GM18498 (cell line): ENCODE results near the gene MVB12A.

Experiments
- ATAC-seq: cut with Tn5 transposase; IDR thresholded peaks from one replicate; pipeline ENCODE4 v1.9.1; 2021; ENCODE audit warnings: mild to moderate bottlenecking, moderate library complexity; ENCODE audit not compliant: unreplicated experiment

The MVB12A gene

DNA sequence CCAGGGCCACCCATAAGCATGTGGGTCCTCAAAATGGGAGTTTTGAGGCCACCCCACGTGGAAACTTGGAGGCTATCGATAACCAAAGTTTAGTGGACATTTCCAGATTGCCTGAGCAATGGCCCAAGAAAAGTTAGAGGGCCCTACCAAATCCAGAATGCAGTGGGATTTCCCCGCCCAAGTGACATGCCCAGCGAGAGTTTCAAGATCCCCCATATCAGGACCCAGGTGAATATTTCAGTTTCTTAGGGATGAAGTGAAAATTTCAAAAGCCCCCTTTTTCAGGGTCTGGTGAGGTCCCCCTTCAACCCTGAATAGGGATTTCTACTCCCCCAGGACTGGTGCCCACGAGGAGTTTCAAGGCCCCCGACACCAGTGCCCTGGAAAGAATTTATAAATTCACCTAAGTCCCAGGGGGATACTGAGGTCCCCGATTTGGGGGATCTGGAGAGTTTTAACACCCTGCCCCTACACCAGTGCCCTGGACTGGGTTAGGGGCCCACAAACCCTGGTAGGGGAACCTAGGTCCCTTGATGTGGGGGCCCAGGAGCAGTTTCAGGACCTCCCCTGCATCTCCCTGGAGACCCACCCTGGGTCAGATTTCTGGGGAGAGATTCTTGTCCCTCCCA is 15.1 kb upstream of the MVB12A start:
- ATAC-seq: peak; percentile 16

DNA sequence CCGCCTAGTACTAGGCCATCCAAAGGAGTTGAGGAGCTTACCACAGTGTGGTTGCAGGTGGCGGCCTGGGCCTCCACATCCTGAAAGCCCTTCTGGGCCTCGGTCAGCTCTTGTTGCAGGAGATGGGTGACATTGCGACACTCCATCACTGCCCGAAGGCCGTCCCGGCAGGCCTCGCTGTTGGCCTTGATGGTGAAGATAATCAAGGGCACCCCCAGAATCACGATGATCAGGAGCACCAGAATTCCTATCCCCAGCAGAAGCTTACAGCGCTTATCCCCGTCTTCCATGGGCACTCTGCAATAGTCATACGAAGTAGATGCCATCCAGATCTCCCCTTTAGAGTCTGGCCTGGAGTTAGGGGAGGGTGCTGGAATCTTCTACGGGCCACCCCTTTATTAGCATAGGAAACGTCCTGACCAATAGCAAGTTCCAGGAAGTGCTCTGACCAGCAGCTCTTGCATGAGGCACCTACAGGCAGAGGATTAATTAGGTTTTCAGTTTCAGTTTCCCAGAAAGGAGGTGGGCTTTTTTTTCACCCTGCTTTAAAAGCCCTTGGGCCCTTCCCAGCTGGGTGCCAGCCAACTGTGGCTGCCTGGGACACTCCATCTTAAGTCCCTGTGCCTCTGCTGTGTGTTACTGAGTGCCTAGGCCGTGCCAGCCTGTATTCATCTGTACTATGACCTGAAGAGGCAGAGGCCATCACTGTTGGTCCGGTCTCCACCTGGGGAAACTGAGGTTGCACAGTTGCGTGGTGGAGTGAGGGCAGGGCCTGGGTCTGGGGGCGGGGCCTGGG is 14.4 kb upstream of the MVB12A start, which contains the start of gene BST2:
Gene BST2 (minus strand): TSS at position 381 of the 796 bp plus-strand sequence. CDS start 55 bp downstream, at position 326.
- peak; percentile 81 for ATAC-seq

DNA sequence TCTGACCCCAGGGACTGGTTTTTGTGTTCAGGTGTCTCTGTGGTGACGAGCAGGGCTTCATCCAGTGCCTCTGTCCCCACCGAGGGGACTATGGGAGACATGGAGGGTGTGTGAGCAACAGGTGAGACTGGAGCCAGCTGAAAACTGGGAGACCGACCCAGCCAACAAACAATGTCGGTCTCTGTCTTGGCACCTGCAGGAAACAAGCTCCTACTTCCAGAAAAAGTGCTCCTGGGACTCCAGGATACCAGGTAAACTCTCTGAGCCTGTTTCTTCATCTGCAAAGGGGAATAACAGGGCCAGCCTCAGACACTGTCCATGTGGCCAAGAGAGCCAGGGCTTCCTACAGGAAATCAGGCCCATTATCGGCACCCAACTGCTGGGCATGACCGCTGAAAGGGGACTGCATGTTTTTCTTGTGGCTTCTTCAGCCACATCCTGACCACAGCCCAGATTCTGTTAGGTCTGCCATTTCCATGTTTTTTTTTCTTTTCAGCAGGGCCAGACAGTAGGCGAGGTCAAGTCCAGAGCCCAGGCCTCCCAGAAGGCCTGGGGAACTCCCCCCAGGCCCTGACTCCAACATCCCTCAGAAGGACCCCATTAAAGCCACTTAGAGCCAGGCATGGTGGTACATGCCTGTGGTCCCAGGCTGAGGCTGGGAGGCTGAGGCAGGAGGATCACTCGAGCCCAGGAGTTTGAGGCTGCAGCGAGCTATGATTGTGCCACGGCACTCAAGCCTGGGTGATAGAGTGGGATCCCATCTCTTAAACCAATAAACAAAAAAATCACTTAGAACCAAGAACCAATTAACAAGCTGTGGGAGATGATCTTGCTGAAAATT is 13.6 kb upstream of the MVB12A start:
- peak; percentile 13 for ATAC-seq

DNA sequence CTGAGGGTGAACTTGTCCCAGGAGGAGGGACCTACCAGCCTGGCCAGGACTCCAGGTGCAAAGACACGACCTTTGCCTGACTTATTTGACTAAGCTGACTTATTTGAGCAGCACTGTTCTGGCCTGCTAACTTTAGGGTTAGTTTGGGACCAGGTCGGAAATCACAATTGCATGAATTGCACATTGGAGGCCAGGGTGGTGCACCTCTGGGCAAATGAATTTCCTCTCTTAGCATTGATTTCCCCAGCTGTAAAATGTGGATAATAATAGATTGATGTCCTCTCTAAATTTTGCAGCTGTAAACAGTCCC is 13.0 kb upstream of the MVB12A start:
- peak; percentile 16 for ATAC-seq

DNA sequence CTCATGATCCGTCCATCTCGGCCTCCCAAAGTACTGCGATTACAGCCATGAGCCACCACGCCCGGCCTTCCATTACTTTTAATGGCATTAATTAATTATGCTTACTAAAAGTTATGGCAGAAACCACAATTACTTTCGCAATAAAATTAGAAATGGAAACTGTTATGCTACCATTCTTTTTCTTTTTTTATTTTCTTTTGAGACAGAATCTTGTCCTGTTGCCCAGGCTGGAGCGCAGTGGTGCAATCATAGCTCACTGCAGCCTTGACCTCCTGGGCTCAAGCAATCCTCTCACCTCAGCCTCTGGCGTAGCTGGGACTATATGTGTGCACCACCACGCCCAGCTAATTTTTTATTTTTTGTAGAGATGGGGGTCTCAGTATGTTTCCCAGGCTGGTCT is 9.9 kb upstream of the MVB12A start:
- no peak for ATAC-seq

DNA sequence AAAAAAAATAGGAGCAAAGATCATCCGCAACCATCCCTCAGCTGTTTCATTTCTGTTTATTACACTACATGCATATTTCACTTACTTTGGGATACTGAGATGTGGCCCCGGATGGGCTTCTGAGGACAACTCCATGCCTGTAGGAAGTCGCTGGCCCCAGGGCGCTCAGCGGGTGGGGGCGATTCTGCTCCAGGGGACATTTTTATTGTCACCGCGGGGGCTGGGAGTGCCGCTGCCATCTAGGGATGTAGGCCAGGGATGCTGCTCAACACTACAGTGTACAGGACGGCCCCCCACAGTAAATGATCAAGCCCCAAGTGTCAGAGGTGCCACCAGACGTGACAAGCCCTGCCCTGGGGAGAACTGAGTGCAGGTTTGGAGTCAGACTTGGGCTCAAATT is 8.0 kb upstream of the MVB12A start:
- ATAC-seq: no peak

DNA sequence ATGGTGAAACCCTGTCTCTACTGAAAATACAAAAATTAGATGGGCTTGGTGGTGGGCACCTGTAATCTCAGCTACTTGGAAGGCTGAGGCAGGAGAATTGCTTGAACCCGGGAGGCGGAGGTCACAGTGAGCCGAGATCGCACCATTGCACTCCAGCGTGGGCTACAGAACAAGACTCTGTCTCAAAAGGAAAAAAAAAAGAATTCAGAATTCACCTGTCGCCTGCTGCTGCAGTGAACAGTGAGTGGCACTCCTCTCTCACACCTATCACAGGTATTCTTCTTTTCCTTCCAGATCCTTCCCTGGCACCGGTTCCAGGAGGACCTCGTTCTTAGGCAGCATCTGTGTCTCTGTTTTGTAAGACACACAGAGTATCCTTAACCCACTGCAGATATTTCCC is 5.8 kb upstream of the MVB12A start:
- no peak for ATAC-seq

DNA sequence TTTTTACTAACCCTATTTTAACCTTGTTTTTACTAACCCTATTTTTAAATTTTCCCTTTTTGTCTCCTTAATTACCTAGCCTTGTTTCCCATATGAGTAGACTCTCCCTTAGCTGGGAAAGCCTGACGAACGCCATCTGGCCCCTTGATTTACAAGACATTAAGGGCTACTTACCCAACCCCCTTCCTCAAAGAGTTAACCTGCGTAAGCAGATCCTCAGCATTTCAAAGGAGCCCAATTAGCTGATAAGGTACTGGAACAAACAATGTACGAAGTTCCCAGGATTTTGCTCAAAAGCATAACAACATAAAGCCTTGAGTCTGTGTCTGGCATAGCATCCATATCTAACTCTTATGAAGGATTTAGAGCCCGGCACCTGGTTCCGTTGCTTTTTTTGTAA is 4.7 kb upstream of the MVB12A start:
- no peak for ATAC-seq

DNA sequence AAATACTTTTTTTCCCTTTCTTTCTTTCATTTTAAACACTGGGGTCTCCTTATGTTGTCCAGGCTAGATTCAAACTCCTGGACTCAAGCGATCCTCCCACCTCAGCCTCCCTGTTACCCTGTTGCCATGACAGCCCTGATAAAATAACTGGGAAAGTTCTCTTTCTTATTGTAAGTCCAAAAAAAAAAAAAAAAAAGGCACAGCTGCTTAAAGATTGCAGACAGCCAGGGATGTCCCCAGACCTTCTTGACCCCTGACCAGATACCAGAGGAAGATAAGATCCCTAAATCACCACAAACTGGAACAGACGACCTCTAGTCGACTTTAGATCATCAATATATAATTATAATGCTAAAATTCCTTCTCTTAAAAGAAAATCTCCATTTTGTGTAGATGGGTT is 1.1 kb upstream of the MVB12A start:
- ATAC-seq: no peak

DNA sequence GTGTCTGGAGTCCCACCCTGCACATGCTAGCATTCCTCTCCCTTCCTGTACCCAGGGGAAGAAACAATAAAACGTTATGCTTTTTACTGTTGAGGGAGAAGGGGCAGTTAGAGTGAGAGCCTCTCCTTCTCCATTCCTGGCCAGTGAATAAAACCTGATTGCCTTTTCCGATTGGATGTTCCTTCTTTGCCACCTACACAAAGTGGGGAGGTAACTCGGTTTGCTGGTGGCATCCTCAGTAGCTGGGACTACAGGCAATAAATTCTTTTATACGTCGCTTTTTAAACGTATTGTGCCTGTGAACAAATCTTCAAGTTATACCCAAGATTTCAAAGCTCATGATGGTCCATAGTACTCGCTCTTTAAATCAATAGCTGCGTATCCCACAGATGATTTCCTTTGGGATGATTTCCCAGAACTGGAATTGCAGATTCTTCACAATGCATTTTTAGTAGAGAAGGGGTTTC is 660 bp upstream of the MVB12A start:
- no peak for ATAC-seq

DNA sequence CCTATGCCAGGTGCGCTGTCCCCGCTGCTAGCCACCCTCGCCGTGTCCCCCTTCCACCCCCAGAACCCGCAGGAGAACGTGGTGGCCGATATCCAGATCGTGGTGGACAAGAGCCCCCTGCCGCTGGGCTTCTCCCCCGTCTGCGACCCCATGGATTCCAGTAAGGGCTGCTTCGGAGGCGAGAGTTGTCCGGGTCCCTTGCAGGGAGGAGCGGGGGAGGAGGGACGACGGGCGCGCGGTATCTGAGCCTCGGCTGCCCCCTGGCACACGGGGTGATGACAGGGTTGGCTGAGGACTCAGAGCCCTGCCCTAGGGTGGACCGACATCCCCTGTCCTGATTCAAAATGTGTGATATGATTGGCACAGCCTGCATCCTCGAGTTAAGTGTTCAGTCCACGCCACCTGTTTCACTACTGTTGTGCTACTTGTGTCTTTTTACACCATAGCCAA is 653 bp downstream of the MVB12A start:
- ATAC-seq: peak; percentile 21

DNA sequence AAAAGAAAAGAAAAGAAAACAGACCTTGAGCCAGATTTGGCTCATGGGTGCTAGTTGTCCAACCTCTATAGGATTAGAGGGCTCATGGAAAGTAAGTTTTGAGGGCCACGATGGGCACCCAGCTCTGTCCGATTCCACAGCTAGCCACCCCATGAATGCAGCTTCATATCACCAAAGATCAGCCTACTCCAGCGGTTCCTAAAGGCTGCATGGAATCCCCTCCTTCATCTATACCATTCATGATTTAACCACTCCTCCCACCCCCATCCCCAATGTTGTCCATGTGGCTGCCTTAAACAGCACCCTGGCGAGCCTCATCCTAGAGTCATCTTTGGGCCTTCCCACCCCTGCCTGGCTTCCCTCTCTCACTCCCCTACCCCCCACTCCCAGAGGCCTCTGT is 2.1 kb downstream of the MVB12A start:
- no peak for ATAC-seq

DNA sequence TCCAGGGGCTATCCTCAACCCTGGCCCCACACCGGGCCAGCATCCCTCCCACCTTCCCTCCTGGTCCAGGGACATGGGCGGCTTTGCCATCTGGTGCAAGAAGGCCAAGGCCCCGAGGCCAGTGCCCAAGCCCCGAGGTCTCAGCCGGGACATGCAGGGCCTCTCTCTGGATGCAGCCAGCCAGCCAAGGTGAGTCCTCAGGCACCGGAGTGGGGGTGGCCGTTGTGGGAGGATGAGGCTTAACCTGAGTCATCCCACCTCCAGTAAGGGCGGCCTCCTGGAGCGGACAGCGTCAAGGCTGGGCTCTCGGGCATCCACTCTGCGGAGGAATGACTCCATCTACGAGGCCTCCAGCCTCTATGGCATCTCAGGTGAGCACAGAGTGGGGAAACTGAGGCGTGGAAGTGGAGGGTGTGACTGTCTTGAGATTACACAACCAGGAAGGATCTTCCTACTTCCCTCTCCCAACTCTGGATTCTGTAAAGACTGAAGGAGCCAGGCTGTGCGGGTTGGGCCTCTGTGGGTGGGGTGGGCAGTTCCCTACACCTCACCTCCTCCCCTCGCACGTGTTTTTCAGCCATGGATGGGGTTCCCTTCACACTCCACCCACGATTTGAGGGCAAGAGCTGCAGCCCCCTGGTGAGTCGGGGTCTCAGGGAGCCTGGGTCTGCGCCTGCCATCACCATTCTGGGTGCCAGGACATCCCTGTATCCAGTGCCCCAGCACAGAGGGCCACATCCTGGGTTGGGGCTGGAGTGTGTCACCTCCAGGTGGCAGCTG is 3.8 kb downstream of the MVB12A start:
- ATAC-seq: no peak

DNA sequence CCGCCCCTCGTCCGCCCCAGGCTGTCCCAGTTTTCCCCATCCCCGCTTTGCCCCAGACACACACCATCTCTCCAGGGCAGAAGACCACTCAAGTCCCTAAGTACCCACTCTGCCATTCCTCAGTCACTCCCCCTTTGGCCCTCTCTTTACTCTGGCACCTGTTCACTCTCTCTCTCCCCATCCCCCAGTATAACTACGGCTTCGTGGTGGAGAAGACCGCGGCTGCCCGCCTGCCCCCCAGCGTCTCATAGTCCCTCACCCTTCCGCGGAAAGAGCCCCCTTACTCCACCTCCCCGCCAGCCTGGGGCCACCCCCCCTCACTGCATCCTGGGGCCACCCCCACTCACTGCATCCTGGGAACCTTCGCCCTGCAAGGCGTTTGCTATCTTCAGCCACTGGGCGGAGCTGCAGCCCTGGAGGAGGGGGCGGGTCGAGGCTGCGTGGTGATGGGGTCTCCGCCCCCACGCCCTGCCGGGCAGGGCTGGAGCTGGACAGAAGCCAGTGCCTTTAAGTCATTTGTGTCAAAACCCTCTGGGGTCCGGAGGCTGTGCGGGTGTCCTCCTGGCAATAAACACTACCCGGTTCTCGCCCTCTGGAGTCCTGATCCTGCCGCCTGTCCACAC is 5.0 kb downstream of the MVB12A start:
- ATAC-seq: no peak

DNA sequence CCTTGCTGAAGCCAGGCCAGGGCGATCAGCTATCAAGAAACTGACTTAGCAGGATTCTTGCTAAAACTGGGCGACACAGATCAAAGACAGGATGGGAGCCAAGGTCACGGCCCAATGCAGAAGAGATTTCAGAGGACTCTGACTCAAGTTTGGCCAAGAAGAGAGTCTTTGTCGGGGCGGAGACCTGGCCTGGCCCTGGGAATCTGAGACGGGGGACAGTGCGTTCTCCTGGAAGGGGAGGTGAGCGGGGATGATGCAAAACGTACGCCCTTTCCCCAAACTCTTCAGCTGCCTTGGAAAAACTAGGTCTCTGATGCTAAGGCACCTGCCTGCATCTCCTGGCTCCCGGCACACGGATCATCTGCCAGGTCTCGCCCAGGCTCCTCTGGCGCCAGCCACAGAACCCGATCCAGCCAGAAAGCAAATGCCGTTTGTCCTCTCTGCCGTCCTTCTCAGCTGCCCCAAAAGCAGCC is 9.8 kb downstream of the MVB12A start:
- no peak for ATAC-seq

DNA sequence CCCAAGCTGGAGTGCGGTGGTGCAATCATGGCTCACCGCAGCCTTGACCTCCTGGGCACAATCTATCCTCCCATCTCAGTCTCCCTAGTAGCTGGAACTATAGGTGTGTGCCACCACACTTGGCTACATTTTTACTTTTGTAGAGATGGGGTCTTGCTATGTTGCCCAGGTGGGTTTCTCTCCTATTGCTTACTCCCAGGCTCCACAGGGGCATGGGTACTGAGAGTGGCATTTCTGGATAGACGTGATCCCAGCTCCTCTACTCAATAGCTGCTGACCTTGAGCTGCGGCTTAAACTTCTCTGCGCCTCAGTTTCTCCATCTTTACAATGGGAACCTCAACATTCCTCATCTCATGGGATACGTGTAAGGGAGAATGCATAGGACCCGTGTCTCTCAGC is 11.6 kb downstream of the MVB12A start:
- no peak for ATAC-seq

DNA sequence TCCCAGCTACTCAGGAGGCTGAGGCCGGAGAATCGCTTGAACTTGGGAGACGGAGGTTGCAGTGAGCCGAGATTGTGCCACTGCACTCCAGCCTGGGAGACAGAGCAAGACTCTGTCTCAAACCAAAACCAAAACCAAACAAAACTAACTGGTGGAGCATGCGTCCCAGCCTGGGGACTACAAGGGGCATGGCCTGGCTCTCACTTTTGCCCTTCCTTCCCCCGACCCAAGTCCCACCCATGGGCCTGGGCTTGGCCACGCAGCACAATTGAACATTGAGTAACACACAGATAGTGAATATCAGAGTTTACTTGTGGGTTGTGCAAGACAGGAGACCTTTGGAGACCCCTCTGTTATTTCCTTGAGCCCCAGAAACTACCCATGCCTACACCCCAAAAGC is 15.4 kb downstream of the MVB12A start:
- ATAC-seq: no peak

DNA sequence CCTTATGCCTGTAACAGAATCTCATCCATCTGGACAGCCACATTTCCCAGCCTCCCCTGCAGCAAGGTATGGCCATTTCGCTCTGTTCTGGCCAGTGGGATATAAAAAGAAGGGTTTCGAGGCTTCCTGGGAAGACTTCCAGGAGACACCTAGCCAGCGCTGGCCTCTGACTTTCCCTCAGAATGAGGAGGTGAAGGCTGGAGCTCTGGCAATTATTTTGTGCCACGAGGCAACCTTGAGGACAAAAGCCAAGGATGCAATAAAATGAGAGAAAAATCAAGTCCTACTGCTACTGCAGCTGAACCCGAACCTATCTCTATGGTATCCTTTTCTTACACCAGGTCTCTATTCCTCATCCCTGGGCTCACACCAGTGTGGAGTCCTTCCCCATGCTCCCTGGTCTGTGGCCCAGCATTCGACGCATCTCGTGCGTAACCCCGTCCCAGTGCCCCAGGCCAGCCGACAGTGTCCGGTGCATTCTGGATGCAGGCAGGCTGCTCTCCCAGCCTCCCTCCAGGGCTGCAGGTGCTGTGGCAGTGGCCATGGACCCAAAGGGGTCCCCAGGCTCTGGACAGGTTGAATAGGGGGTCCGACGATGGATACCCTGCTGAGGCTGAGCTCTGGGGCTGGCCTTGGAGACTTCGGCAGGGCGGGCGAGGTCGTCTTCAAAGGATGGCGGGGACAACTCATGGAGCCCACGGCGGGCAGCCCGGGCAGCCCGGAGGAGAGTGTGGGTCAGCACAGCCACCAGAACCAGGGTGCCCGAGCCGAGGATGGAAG is 16.4 kb downstream of the MVB12A start:
- no peak for ATAC-seq

DNA sequence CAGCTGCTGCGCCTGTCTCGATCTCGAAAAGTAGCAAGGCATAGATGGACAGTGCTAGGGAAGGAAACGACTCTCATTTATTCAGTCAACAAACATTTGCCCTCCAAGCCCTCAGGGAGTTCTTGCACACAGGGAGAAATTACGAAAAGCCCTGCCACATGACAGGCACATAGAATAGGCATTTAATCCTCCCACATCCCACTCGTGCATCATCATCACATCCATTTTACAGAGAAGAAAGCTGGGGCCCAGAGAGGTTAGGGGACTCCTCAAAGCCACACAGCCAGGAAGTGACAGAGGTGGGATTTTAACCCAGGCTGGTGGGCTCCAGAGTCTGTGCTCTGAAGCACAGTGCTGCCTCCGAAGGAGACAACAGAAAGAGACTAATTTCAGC is 17.0 kb downstream of the MVB12A start:
- no peak for ATAC-seq
